Ovary (tissue), 9 donors: ENCODE results near the gene SDK1. TPM values are rescaled to one million over a fixed set of nuclear protein-coding genes. Genes with fewer than 3 reads are reported as not detected.

Experiments used
- DNase-seq, 5 donors: peaks; one replicate each; pipeline ENCODE4 v3.0.0-alpha.2; 2019 to 2020
- H3K27ac ChIP-seq, 2 donors: fragments of 200-600 bp; one replicate each; pipeline versions ENCODE4 v1.5.1 to v1.8.0; 2019 to 2022
- H3K27me3 ChIP-seq: fragments of 200-600 bp; one replicate; pipeline ENCODE4 v1.8.0; 2022
- H3K36me3 ChIP-seq: fragments of 200-600 bp; sonication (generic); one replicate; pipeline ENCODE4 v1.5.1; 2019
- H3K4me1 ChIP-seq: one replicate; pipeline ENCODE4 v1.8.1; 2013; ENCODE audit warnings: mild to moderate bottlenecking, moderate library complexity; ENCODE audit not compliant: insufficient read depth
- H3K4me3 ChIP-seq: fragments of 200-600 bp; sonication (generic); one replicate; pipeline ENCODE4 v1.5.1; 2017
- H3K9me3 ChIP-seq, 2 donors: fragments of 200-600 bp in 1 of 2; sonication (generic) in 1 of 2; one replicate each; pipeline versions ENCODE4 v1.5.1 to v1.8.1; 2013 to 2019; ENCODE audit warnings: mild to moderate bottlenecking in 1 of 2, moderate library complexity in 1 of 2
- CTCF ChIP-seq, 3 donors: fragments of 450-650 bp in 2 of 3; fragments of 200-600 bp in 1 of 3; IDR thresholded peaks; one replicate each; pipeline versions ENCODE4 v1.5.1 to v1.8.0; 2016 to 2022; ENCODE audit warnings: antibody characterized with exemption in 3 of 3, mild to moderate bottlenecking in 1 of 3
- EP300 ChIP-seq: sonication (generic); formaldehyde crosslinking; IDR thresholded peaks from one replicate; pipeline ENCODE4 v1.6.1; 2017; ENCODE audit warnings: antibody characterized with exemption
- POLR2A ChIP-seq: fragments of 450-650 bp; IDR thresholded peaks from one replicate; pipeline ENCODE4 v1.6.1; 2017; ENCODE audit warnings: antibody characterized with exemption, mild to moderate bottlenecking, moderate library complexity
- WGBS, 3 donors: extraction: QIAGEN DNeasy Blood & Tissue Kit in 1 of 3; methylation state at CpG; one replicate each; pipeline versions ENCODE4 v1.1.5 to v1.1.7; 2013 to 2017; 5-methylcytosine and 5-hydroxymethylcytosine counted together
- intact Hi-C, 4 donors: fragments of 100-400 bp; cut with DNase I; formaldehyde crosslinking; loops; one replicate each; pipeline versions ENCODE4 v1.11.0 to v1.15.1; 2022 to 2023
- polyA plus RNA-seq, 2 donors: library from polyadenylated mRNA; stranded (reverse); fragments of 200-250 nt in 1 of 2; fragments of 350-450 nt in 1 of 2; fragmentation: Illumina TruSeq in 1 of 2; extraction: RNeasy Lipid Tissue Mini Kit (QIAGEN cat#74804) in 1 of 2; gene quantifications; one replicate each; pipeline ENCODE4 v1.2.3, GENCODE V29; 2013 to 2014
- total RNA-seq, 7 donors: library from RNA; depleted of rRNA in 2 of 7; stranded (reverse); fragments of >200 nt in 2 of 7; fragmentation: NEBNext Ultra II Directional in 3 of 7; extraction: Animal tissue kit (Norgen Biotek cat#: 25700) in 3 of 7; gene quantifications; one replicate each; pipeline versions ENCODE4 v1.1.0 to v1.2.4, GENCODE V29; 2016 to 2023
- donor health status: DM: no; HTN: no; CAD: no; lungs with moderate emphysema.
- donor health status: DM: no; HTN: no; CAD: no.
- donor health status: Bipolar disorder and iron deficiency.
- donor health status: DM: yes; HTN: yes; CAD: no.
- donor health status: DM: no; HTN: no; CAD: no.
- donor health status: DM: yes; HTN: yes; CAD: no.

The SDK1 gene
- total and polyA plus RNA-seq, 9 donors = 1.2 to 13.3 (median 4.4) TPM

- DNase-seq = no peak
- Histone ChIP-seq H3K27ac (no peak overlapping the region), H3K4me3 (no peak overlapping the region), H3K36me3 (no peaks in the 10 kb centered on the region), H3K4me1 (no peaks in the 10 kb centered on the region), H3K27me3 (no peaks in the 10 kb centered on the region), H3K9me3 (no peaks in the 10 kb centered on the region)
- intact Hi-C loops = no loop called here
- TF ChIP-seq CTCF (IDR thresholded peaks at IDR 0.05) (no peak), POLR2A (no peak), EP300 (no peak)
- 46 to 63% (median 48%) methylated on average over 11 of the region's 11 CpGs for WGBS, 3 donors
These were observed 751.1 kb downstream of the SDK1 start for GRCh38 chr7:4052130-4052529.

- no peak overlapping the region for H3K27ac ChIP-seq
- TF ChIP-seq EP300 (no peak), POLR2A (no peak), CTCF (IDR thresholded peaks at IDR 0.05) (no peak)
- no peaks in the 10 kb centered on the region for H3K4me1 ChIP-seq
- no peak overlapping the region for H3K4me3 ChIP-seq
- intact Hi-C loops = no loop called here
- H3K9me3 ChIP-seq = no peaks in the 10 kb centered on the region
- 91 to 95% (median 92%) methylated on average over 6 of the region's 6 CpGs for WGBS, 3 donors
- H3K27me3 ChIP-seq = no peaks in the 10 kb centered on the region
- no peaks in the 10 kb centered on the region for H3K36me3 ChIP-seq
- DNase-seq = no peak
These were observed 753.1 kb downstream of the SDK1 start for GRCh38 chr7:4054158-4054557.

- TF ChIP-seq POLR2A = no peak
- no peak for TF ChIP-seq CTCF (IDR thresholded peaks at IDR 0.05)
- TF ChIP-seq EP300 = no peak
- Histone ChIP-seq H3K27me3 (no peaks in the 10 kb centered on the region), H3K36me3 (no peaks in the 10 kb centered on the region), H3K27ac (no peak overlapping the region), H3K9me3 (no peaks in the 10 kb centered on the region), H3K4me1 (no peaks in the 10 kb centered on the region), H3K4me3 (no peak overlapping the region)
- 91 to 94% (median 93%) methylated on average over 19 of the region's 19 CpGs for WGBS, 3 donors
- intact Hi-C loops = no loop called here
- no peak for DNase-seq
These were observed 755.7 kb downstream of the SDK1 start for GRCh38 chr7:4056552-4057288.

GRCh38 chr7:4057289-4057616 lies 756.2 kb downstream of the SDK1 start:
- Histone ChIP-seq H3K4me3 (no peak overlapping the region), H3K27ac (no peak overlapping the region), H3K27me3 (no peaks in the 10 kb centered on the region), H3K4me1 (no peaks in the 10 kb centered on the region), H3K36me3 (no peaks in the 10 kb centered on the region), H3K9me3 (no peaks in the 10 kb centered on the region)
- TF ChIP-seq CTCF (IDR thresholded peaks at IDR 0.05) = no peak
- TF ChIP-seq POLR2A = no peak
- no peak for TF ChIP-seq EP300
- DNase-seq = no peak
- intact Hi-C loops = no loop called here
- 85 to 100% (median 86%) methylated on average over 1 of the region's 1 CpG for WGBS, 3 donors
